Testis (tissue), 2 donors: ENCODE measurements around the gene CDK5R1.

Experiments
- POLR2A ChIP-seq: fragments of 450-650 bp; IDR thresholded peaks from one replicate; pipeline ENCODE4 v1.6.1; 2017; ENCODE audit warnings: antibody characterized with exemption, mild to moderate bottlenecking, moderate library complexity
- TF ChIP-seq, protein P1 (sequence below), 3 experiments: fragments of 450-650 bp in 2 of 3; fragments of 200-600 bp in 1 of 3; sonication (generic) in 1 of 3; IDR thresholded peaks; one replicate each; pipeline ENCODE4 v1.5.1; 2016 to 2019; ENCODE audit warnings: antibody characterized with exemption in 3 of 3, mild to moderate bottlenecking in 2 of 3, moderate library complexity in 1 of 3

DNA sequence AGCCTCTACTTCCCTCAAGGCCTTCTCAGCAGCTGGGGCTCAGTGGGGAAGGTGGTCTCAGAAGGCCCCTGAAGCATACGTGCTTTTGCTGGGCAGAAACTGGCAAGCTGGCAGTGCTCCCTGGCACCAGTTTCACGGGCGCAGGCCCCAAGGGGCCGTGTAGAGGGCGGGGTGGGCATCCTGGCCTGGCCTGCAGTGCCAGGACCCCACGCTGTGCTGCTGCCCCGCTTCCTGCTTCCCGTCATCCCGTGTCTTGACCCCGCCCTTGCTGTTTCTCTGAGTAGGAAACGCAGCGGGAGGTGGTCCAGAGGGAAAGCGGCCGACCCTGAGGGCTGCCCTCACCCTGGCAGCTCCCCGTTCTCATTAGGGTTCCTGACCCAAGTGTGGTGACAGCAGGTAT lies 6.8 kb downstream of the CDK5R1 start:
- TF ChIP-seq, protein P1, sequence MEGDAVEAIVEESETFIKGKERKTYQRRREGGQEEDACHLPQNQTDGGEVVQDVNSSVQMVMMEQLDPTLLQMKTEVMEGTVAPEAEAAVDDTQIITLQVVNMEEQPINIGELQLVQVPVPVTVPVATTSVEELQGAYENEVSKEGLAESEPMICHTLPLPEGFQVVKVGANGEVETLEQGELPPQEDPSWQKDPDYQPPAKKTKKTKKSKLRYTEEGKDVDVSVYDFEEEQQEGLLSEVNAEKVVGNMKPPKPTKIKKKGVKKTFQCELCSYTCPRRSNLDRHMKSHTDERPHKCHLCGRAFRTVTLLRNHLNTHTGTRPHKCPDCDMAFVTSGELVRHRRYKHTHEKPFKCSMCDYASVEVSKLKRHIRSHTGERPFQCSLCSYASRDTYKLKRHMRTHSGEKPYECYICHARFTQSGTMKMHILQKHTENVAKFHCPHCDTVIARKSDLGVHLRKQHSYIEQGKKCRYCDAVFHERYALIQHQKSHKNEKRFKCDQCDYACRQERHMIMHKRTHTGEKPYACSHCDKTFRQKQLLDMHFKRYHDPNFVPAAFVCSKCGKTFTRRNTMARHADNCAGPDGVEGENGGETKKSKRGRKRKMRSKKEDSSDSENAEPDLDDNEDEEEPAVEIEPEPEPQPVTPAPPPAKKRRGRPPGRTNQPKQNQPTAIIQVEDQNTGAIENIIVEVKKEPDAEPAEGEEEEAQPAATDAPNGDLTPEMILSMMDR (IDR thresholded peaks at IDR 0.05) = no peak
- TF ChIP-seq POLR2A = no peak
